HG03108 (cell line): ENCODE measurements around the gene RALGAPA1.
"Not testable (repeated sequence)": the region's sequence is repeated elsewhere in the genome, so short reads cannot be mapped to it uniquely, and the experiment has no call there.

Experiments used
- ATAC-seq: cut with Tn5 transposase; IDR thresholded peaks from one replicate; pipeline ENCODE4 v1.9.1; 2021; ENCODE audit warnings: moderate library complexity; ENCODE audit not compliant: unreplicated experiment

The RALGAPA1 gene

DNA sequence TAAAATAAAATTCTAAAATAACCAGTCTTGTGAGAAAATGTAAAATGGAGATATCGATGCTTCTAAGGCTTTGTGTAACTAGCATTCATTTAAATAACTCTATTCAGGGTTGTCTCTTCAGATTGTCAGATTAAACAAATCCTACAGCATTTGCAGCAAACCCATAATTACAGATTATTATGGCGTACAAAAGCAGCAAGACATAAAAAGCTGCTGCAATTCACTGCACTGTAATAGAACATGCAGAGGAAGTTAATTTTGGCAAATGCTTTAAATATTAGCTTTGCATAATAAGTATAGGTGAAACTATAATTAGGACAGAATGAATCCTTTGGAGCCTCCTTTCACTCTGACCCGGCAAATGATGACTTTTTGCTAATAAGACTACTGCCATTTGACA lies 176.8 kb downstream of the RALGAPA1 start:
- ATAC-seq = no peak

DNA sequence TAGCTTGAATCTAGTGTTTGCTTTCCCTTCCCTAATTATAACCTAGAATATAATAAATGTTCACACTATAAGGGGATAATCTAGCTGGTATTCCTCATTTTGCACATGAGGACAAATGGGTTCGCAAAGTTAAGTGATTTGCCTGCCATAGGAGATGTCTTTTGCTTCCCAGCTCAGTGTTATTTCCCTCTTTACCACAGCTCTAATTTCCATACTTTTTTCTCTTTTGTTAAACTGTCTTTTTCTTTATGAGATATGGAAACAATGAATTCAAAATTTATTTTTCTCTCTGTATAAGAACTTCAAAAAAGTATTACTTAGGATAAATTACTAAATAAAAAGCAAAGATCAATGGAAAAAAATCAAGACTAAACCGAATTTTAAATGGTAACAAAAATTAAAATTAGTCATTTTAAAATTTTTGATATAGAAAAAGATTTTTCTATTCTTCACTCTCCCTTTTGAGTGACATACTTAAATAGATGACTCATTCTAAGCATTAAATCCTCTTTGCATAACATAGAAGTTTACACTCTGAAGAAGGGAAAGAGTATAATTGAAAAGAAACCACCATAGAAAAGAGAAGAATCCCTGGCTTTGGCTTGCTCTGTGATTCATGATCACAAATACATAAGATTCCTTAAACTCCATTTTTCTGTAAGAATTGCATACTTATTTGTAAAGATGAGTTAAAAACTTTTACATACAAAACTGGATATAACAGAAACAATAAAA lies 177.9 kb downstream of the RALGAPA1 start:
- no peak for ATAC-seq

- no peak for ATAC-seq
Observed at GRCh38 chr14:35628989-35629388, 180.1 kb downstream of the RALGAPA1 start.

DNA sequence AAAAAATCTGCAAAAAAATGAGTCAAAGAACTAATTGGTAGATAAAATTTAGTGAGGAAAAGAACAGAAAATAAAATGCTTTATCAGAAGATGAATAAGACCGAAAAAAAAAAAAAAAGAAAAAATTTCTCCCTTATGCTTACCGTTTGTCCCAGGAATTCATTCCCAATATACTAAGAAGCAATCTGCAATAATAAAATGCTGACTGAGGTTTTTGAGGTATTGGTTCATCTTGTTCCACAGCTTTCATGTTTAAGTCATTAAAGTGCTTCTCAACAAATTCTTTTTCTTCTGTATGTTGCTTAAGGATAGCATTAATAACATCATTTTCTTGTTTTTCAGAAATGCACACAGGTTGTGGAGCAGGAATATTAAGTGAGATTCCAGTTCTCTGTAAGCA lies 182.1 kb downstream of the RALGAPA1 start:
- ATAC-seq = not testable (repeated sequence)

DNA sequence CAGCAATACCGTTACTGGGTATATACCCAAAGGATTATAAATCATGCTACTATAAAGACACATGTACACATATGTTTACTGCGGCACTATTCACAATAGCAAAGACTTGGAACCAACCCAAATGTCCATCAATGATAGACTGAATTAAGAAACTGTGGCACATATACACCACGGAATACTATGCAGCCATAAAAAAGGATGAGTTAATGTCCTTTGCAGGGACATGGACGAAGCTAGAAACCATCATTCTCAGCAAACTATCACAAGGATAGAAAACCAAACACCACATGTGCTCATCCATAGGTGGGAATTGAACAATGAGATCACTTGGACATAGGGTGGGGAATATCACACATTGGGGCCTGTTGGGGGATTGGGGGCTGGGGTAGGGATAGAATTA lies 187.1 kb downstream of the RALGAPA1 start:
- ATAC-seq = not testable (repeated sequence)

DNA sequence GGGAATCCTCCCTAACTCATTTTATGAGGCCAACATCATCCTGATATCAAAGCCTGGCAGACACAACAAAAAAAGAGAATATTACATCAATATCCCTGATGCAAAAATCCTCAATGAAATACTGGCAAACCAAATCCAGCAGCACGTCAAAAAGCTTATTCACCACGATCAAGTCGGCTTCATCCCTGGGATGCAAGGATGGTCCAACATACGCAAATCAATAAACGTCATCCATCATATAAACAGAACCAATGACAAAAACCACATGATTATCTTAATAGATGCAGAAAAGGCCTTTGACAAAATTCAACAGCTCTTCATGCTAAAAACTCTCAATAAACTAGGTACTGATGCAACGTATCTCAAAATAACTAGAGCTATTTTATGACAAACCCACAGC lies 189.1 kb downstream of the RALGAPA1 start:
- ATAC-seq = not testable (repeated sequence)

DNA sequence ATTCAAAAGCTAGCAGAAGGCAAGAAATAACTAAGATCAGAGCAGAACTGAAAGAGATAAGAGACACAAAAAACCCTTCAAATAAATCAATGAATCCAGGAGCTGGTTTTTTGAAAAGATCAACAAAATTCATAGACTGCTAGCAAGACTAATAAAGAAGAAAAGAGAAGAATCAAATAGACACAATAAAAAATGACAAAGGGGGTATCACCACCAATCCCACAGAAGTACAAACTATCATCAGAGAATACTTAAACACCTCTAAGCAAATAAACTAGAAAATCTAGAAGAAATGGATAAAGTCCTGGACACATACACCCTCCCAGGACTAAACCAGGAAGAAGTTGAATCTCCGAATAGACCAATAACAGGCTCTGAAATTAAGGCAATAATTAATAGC lies 189.6 kb downstream of the RALGAPA1 start:
- not testable (repeated sequence) for ATAC-seq

- no peak for ATAC-seq
Observed at GRCh38 chr14:35617500-35617899, 191.6 kb downstream of the RALGAPA1 start.

DNA sequence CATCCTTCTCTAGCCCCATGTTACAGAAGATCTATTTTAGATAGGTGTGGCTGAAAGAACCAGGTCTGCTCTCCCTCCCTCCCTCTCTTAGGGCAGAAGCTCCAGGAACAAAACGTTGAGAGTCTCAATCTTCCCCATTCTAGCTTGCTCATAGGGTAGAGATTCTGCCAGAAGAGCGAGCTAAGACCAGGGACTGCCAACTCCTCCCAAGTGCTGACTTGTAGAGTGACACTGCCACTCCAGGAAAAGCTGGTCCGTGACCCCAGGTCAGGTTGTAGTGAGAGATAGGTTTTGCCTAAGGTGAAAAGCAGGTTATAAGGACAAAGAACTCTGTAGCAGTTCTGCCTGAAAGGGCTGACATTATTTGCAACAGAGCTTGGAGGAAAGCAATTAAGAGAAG lies 201.7 kb downstream of the RALGAPA1 start:
- no peak for ATAC-seq

GRCh38 chr14:35600253-35600652 lies 208.8 kb downstream of the RALGAPA1 start:
- no peak for ATAC-seq

DNA sequence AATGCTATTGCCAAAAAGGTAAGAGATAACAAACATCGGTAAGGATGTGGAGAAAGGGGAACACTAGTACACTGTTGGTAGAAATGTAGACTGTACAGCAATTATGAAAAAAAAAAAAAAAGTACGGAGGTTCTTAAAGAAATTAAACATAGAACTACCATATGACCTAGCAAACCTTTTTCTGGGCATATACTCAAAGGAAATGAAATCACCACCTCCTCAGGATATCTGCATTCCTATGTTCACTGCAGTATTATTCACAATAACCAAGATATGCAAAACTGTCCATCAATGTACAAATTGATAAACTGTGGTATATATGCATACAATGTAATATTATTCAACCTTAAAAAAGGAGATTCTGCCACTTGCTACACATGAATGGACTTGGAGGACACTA lies 214.5 kb downstream of the RALGAPA1 start:
- ATAC-seq = no peak

DNA sequence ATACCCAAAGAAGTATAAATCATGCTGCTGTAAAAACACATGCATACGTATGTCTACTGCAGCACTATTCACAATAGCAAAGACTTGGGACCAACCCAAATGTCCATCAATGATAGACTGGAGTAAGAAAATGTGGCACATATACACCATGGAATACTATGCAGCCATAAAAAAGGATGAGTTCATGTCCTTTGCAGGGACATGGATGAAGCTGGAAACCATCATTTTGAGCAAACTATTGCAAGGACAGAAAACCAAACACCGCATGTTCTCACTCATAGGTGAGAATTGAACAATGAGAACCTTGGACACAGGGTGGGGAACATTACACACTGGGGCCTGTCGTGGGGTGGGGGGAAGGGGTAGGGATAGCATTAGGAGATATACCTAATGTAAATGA lies 221.7 kb downstream of the RALGAPA1 start:
- ATAC-seq = not testable (repeated sequence)

DNA sequence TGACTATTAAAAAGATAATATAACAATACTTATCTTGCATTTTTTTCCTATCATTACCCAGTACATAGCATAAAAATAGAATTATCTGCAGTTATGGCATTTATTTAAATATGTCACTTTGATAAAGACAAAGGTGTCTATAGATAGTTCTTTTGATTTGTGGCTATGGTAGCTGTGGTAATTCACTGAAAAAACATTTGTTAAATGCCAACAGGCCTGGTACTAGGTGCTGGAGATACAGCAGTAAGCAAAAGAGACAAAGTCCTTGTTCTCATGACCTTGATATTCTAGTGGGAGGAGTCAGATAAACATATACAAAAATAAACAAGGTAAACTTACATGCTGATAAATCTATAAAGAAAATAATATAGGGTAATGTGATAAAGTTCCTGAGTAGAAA lies 230.5 kb downstream of the RALGAPA1 start:
- no peak for ATAC-seq

DNA sequence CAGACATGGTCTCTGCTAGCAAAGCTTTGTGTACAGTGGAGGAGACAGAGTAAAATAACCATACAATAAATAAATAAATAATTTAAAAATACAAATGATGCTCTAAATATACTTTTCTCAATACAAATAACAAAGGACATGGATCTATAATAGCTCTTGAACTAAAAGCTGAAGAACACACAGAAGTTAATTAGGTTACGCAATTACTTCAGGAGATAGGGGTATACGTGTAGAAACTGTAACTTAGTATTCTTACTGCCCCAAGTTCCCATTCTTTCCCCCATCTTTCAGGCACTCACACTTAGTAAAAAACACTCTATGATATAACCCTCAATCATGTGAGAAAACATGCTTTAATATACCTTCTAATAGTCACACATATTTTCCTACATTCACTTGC lies 231.0 kb downstream of the RALGAPA1 start:
- ATAC-seq = no peak

GRCh38 chr14:35576856-35577255 lies 232.2 kb downstream of the RALGAPA1 start:
- ATAC-seq = no peak

GRCh38 chr14:35576260-35576659 lies 232.8 kb downstream of the RALGAPA1 start:
- ATAC-seq = no peak

DNA sequence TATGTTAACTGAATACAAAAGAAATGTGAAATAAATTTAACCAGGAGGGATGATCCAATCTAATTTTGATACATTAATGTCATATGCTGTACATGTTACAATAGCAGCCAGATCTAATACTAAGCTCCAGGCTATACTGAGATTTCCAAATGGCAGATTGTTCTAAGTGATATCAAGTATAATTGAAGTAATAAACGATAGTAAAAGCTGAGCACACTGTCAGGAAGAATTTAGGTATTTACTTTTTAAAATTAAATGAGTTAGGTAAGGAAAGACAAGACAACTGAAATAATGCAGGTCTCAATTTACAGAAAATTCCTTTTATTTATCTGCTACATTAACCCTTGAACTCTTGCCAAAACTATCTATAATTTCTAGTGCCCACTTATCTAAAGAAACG lies 235.2 kb downstream of the RALGAPA1 start:
- no peak for ATAC-seq

- no peak for ATAC-seq
Observed at GRCh38 chr14:35571598-35571997, 237.5 kb downstream of the RALGAPA1 start.

DNA sequence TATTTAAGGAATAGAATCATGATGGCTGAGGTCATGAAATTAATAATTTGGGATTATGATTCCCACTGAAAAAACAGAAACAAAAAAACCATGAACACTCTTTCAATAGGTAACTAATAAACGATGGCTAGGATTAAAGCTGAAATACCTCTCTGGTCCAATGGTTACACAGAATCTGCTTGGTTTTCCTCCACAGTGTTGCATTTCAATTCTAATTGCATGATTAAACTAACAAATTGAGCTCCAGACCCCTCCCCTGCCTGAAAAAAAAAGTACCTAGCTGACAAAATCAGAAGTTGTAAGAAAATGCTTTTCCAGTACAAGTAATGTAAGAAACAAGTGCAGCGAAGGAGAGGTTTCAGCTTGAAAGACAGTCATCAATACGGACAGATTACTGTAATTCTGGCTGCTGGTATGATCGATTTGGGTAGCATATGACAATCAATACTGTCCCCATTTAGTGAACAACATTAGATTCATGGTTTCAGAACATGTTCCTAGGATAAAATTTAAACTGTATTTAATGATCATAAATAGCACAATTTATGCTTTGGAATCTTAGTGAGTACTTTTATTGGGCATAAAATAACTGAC lies 243.1 kb downstream of the RALGAPA1 start:
- no peak for ATAC-seq

GRCh38 chr14:35558680-35559079 lies 250.4 kb downstream of the RALGAPA1 start:
- ATAC-seq = no peak

DNA sequence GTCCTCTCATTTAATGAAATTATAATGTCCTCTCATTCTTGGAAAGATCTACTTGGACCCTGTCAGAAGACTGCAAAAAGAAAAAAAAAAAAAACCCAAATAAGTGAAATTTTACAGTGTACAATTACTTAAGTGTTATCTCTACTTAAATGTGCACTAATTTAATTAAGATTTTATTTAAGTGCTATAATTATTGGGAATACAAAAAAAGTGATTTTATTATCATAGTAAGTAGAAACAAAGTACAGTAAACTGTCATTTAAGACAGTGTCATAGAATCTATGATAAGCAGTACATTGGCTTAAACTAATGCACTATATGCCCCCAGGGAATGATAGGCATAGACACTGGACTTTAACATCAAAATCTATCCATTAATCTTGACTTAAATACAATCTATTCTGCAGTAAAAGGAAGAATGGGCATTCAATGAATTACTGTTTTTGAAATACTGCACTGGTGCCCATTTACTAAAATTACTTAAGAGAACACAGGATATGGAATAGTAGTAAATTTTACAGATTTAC lies 251.8 kb downstream of the RALGAPA1 start:
- no peak for ATAC-seq

- ATAC-seq = no peak
Observed at GRCh38 chr14:35556548-35556947, 252.5 kb downstream of the RALGAPA1 start.

DNA sequence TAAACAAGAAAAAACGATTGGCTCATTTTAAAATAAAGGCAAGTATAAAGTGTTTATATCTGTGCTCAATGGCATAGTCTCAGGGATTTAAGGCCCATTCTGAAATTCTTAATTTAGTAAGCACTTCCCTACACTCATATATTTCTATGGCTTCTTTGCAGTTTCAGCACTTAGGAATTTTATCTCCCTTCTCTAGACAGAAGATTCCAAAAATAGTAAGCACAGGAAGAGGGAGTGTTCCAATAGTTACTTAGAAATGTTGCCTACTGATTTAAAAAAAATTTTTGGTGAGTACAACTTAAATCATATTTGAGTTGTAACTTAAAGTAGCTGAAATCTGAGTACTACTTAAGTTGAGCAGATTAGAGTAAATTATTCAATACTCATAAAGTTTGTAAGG lies 255.3 kb downstream of the RALGAPA1 start:
- ATAC-seq = no peak
